ENCODE data around the gene TRIM31.

- TF ChIP-seq, protein P1, sequence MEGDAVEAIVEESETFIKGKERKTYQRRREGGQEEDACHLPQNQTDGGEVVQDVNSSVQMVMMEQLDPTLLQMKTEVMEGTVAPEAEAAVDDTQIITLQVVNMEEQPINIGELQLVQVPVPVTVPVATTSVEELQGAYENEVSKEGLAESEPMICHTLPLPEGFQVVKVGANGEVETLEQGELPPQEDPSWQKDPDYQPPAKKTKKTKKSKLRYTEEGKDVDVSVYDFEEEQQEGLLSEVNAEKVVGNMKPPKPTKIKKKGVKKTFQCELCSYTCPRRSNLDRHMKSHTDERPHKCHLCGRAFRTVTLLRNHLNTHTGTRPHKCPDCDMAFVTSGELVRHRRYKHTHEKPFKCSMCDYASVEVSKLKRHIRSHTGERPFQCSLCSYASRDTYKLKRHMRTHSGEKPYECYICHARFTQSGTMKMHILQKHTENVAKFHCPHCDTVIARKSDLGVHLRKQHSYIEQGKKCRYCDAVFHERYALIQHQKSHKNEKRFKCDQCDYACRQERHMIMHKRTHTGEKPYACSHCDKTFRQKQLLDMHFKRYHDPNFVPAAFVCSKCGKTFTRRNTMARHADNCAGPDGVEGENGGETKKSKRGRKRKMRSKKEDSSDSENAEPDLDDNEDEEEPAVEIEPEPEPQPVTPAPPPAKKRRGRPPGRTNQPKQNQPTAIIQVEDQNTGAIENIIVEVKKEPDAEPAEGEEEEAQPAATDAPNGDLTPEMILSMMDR (IDR thresholded peaks at IDR 0.05) = no peak
- TF ChIP-seq POLR2A (IDR thresholded peaks at IDR 0.05) = no peak
Measured at GRCh38 chr6:30158475-30159040, 45.7 kb upstream of the TRIM31 start.

Measured in uterus (tissue), 2 donors.